Neural cell (in vitro differentiated cells): Measurements from ENCODE around the gene ILF3.
A peak's percentile ranks its signal among the peaks of the same experiment; 100 is the strongest.

Experiments
- EP300 ChIP-seq: fragments of 450-650 bp; conservative IDR thresholded peaks from 2 replicates; pipeline ENCODE4 v1.6.1; 2014; ENCODE audit warnings: antibody characterized with exemption, mild to moderate bottlenecking, moderate library complexity; ENCODE audit not compliant: poor library complexity, severe bottlenecking
- EZH2 ChIP-seq: fragments of 200-600, 300-800 bp; shearing (Covaris generic), sonication (generic); IDR thresholded peaks from 2 replicates; pipeline ENCODE4 v1.6.1; 2014; ENCODE audit warnings: antibody characterized with exemption, low read length, borderline replicate concordance, mild to moderate bottlenecking; ENCODE audit not compliant: insufficient read depth, poor library complexity, severe bottlenecking
- POLR2AphosphoS5 ChIP-seq: IDR thresholded peaks from 2 replicates; pipeline ENCODE4 v1.6.1; 2012
- TF ChIP-seq, protein P1 (sequence below): fragments of 450-650 bp; IDR thresholded peaks from 2 replicates; pipeline ENCODE4 v1.5.1; 2014; ENCODE audit warnings: antibody characterized with exemption, mild to moderate bottlenecking, moderate library complexity; ENCODE audit not compliant: poor library complexity, severe bottlenecking

DNA sequence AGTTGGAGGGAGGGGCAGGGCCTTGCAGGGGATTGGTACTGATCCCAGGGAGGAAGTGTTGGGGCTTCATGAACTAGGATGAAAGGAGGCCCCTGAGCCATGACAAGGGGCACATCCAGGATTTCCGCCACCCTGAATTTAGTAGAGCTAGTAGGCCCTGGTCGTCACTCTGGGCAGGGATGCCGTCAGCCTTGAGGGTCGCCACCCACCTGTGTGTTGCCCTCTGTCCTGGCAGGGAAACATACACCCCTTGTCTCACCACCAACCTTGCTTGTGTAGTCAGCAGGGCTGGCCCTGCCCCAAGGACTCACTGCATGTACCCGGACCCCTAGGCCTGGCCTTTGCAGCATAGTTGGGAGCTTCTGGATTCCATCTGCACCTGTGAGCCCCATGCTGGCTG lies 37.7 kb downstream of the ILF3 start:
- TF ChIP-seq POLR2AphosphoS5 (peak; percentile 7), EP300 (no peak), EZH2 (no peak)
- TF ChIP-seq, protein P1, sequence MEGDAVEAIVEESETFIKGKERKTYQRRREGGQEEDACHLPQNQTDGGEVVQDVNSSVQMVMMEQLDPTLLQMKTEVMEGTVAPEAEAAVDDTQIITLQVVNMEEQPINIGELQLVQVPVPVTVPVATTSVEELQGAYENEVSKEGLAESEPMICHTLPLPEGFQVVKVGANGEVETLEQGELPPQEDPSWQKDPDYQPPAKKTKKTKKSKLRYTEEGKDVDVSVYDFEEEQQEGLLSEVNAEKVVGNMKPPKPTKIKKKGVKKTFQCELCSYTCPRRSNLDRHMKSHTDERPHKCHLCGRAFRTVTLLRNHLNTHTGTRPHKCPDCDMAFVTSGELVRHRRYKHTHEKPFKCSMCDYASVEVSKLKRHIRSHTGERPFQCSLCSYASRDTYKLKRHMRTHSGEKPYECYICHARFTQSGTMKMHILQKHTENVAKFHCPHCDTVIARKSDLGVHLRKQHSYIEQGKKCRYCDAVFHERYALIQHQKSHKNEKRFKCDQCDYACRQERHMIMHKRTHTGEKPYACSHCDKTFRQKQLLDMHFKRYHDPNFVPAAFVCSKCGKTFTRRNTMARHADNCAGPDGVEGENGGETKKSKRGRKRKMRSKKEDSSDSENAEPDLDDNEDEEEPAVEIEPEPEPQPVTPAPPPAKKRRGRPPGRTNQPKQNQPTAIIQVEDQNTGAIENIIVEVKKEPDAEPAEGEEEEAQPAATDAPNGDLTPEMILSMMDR = no peak
